Measurements from ENCODE around the gene CENPX. TPM values are rescaled to one million over a fixed set of nuclear protein-coding genes. Genes with fewer than 3 reads are reported as not detected.

CENPX gene
- total RNA-seq, 1 experiment from 2014 or later, result 77.9 TPM

- Histone ChIP-seq H3K4me1 (ENCODE audit: insufficient read depth, low read length) (no peaks in the 10 kb centered on the region), H4K8ac (replicated peaks; ENCODE audit: insufficient read length, low read depth, low read length) (no peak overlapping the region), H3K18ac (ENCODE audit: insufficient read length, low read depth, low read length) (no peak overlapping the region), H3K23ac (ENCODE audit: insufficient read length, low read depth, low read length) (no peak overlapping the region), H3K23me2 (ENCODE audit: insufficient read length, low read depth, low read length, poor library complexity, severe bottlenecking) (no peaks in the 10 kb centered on the region), H2BK15ac (ENCODE audit: low read depth, low read length) (no peak overlapping the region), H3T11ph (ENCODE audit: low read length) (no peak overlapping the region), H2BK120ac (ENCODE audit: low read depth, low read length, poor library complexity, severe bottlenecking) (no peak overlapping the region), H3K14ac (ENCODE audit: insufficient read depth, low read length) (no peak overlapping the region), H2AFZ (ENCODE audit: low read length) (no peak overlapping the region), H4K20me1 (ENCODE audit: control insufficient read depth, insufficient read depth, insufficient read length) (no peaks in the 10 kb centered on the region), H3K56ac (ENCODE audit: insufficient read length, low read depth, low read length) (no peak overlapping the region), H3K9ac (ENCODE audit: extremely low read depth, insufficient read length, low read length) (no peak overlapping the region), H3K27ac (ENCODE audit: insufficient read length, low read depth, low read length) (no peak overlapping the region), H3K27me3 (ENCODE audit: insufficient read depth, low read length) (no peaks in the 10 kb centered on the region), H2AK5ac (ENCODE audit: insufficient read length, low read length) (no peak overlapping the region), H4K5ac (ENCODE audit: insufficient read length, low read depth, low read length) (no peak overlapping the region), H3K9me3 (ENCODE audit: control insufficient read depth, low read depth, low read length) (no peaks in the 10 kb centered on the region), H2BK5ac (ENCODE audit: insufficient read length, low read length) (no peak overlapping the region), H3K79me2 (ENCODE audit: insufficient read depth, low read length) (no peaks in the 10 kb centered on the region; the same call in 1 of the 2 replicates), H3K4me2 (ENCODE audit: insufficient read depth, insufficient read length, low read length) (no peak overlapping the region), H2BK20ac (ENCODE audit: low read depth, low read length, poor library complexity, severe bottlenecking) (no peak overlapping the region), H3K79me1 (ENCODE audit: insufficient read depth, low read depth, low read length, poor library complexity, severe bottlenecking) (no peaks in the 10 kb centered on the region), H3K4ac (ENCODE audit: low read depth, low read length) (no peak overlapping the region), H4K91ac (ENCODE audit: insufficient read length, low read depth, low read length) (no peak overlapping the region), H2BK12ac (ENCODE audit: insufficient read length, low read depth, low read length) (no peak overlapping the region)
- Mint-ChIP-seq H3K36me3 (ENCODE audit: insufficient read depth in 1 of 3, low read depth in 3 of 3) (peaks cover 6 to 63% (median 55%) of the 10 kb centered on the region in 3 experiments), H3K27ac (peak overlapping the region in 1 of 3 experiments; percentile 27; a peak in 1 of 7 replicates), H3K4me3 (no peak overlapping the region), H3K4me1 (peaks cover under 1 to 5% of the 10 kb centered on the region in 2 experiments; a peak in 2 of 4 replicates), H3K9me3 (no peaks in the 10 kb centered on the region; a peak in 2 of 5 replicates), H3K27me3 (ENCODE audit: low read depth) (no peaks in the 10 kb centered on the region)
- no peak for TF ChIP-seq CTCF (conservative IDR thresholded peaks at IDR 0.05)
- DNase-seq, result no peak
- WGBS (ENCODE audit: extremely low coverage, insufficient read length, low lambda C conversion rate), result no CpG with 5 or more reads among the region's 26 CpGs
Observed at GRCh38 chr17:81983639-81984373, 38.9 kb downstream of the CENPX start.

All from H9 (cell line).